SW 1271 (cell line): ENCODE results near the gene IQSEC1.

Experiments used
- DNase-seq, 2 experiments: peaks; one replicate each; lab custom pipeline; 2025; lab: John Stamatoyannopoulos, UW

Gene IQSEC1

GRCh38 chr3:12907296-12907695 is 165.9 kb downstream of the IQSEC1 start:
- no peak for DNase-seq

DNA sequence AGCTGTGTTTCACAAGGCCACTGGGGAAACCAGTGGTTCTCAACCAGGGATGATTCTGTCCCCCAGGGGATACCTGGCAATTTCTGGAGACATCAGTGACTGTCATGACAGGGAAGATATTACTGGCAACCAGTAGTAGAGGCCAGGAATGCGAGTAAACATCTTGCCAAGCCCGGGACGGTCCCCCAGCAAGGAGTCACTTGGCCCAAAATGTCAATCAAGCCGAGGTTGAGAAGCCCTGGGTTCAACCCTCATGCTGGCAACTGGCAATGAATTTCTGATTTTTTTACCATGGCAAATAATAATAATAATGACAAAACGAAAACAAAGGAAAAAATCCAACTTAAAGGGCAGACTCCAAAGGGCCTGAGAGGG is 166.3 kb downstream of the IQSEC1 start:
- DNase-seq, result no peak

GRCh38 chr3:12906141-12906915 is 166.9 kb downstream of the IQSEC1 start:
- no peak for DNase-seq

DNA sequence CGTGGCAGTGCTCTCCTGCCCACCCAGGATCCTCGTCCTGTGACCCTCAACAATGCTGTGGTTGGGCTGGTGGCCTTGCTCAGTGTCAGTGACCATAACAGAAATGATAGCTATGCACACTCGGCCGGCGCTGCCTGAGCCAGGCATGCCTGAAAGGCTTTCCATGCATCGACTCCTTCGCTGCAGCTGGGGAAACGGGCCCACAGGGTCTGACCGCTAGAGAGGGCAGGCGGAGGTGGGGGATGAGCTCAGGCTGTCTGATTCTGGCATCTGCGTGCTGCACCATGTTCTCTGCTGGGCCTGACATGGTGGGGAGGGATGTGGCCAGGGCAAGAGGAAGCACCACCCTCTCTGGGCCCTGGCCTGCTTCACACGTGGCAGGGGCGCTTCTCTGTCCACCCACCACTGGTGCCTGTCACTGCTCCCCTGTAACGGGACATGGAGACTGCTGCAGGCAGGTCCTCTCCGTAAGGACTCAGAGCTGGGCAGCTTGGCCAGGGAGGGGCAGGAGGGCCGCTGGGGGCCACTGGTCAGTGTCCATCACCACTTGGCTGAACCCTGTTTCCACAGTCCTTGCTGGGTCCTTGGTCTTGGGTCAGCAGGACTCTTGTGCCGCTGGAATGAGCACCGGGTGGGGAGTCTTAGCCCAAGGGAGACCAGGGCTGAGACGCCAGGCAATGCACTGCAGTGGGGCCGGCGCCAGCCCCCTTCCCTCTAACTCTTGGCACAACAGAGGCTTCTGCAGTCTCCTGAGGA is 167.7 kb downstream of the IQSEC1 start:
- no peak for DNase-seq

DNA sequence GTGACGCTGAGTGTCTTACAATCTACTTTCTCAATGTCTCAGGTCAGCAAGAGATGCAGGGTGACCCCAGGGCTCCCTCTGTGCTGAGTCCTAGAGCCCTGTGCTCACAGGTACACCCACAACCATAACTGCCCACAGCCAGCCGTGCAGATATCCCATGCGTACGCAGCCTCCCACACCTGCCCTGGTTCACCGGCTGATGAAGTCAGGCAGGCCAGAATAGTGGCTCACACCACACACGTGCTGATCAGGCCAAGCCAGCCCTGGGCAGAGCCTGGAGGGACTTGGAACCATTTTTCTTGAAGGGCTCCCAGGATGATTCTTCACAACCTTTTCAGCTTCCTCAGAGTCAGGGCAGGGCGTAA is 168.3 kb downstream of the IQSEC1 start:
- DNase-seq, result no peak

- DNase-seq, result no peak
Measured at GRCh38 chr3:12903881-12904280, 169.3 kb downstream of the IQSEC1 start.

- no peak for DNase-seq
Measured at GRCh38 chr3:12903000-12903800, 170.0 kb downstream of the IQSEC1 start.

DNA sequence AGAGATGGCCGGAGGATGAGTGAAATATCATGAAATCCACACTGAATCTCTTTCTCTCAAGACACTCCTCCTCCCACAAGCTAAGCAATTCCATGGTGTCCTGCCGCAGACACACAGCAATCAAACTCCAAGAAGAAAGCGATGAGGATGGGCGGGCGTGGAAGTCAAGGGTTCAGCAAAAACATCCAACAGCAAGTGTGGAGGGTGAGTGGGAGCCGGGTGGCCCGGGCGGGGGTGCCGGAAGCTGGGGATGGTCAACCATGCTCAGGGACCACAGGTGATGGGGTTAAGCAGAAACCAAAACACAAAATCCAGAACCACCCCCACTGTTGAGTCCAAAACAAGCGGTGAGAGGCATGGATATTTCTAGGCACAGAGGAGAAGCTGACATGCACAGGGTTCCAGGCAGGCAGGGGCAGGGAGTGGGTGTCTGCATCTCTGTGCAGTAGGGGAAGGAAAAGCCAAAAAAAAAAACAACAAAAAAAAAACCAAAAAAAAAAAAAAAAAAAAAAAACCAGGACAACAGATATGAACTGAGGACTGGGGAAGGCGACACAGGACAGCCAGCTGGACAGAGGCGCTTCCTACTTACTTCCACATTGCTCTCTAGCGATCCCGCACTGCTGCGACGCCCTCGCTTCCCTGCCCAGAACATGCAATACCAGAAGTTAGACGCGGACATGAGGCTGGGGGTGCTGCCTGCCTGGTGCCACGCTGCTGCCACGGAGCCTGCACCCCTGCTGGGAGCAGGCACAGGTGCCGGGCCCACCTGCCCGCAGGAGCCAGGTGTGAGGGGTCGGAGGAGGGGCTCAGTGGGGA is 170.8 kb downstream of the IQSEC1 start:
- DNase-seq, result no peak

- no peak for DNase-seq
Measured at GRCh38 chr3:12901623-12902045, 171.6 kb downstream of the IQSEC1 start.

DNA sequence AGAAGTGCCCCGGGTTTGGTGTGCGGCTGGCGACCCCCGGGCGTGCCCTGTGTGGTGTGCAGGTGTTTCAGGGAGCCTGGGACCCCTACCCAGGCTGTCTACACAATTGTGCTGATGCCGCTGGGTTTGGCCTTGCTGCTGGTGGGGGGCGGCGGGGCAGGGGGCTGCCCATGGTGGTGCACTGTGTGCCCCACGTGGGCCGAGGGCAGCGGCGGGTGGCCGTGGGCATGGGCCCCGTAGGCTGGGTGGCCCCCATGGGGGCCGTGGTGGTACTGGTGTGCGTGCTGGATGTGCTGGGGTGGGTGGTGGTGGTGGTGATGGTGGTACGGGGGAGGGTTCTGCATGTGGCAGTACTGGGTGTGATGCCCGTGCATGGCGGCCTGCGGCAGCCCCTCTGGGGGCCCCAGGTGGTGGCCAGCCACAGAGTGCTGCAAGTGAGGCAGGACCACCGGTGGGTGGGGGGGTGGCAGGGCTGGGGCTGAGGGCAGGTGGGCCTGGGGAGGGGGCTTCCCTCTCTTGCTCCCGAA is 172.3 kb downstream of the IQSEC1 start:
- DNase-seq, result no peak

- DNase-seq, result no peak
Measured at GRCh38 chr3:12898965-12899755, 174.1 kb downstream of the IQSEC1 start.

DNA sequence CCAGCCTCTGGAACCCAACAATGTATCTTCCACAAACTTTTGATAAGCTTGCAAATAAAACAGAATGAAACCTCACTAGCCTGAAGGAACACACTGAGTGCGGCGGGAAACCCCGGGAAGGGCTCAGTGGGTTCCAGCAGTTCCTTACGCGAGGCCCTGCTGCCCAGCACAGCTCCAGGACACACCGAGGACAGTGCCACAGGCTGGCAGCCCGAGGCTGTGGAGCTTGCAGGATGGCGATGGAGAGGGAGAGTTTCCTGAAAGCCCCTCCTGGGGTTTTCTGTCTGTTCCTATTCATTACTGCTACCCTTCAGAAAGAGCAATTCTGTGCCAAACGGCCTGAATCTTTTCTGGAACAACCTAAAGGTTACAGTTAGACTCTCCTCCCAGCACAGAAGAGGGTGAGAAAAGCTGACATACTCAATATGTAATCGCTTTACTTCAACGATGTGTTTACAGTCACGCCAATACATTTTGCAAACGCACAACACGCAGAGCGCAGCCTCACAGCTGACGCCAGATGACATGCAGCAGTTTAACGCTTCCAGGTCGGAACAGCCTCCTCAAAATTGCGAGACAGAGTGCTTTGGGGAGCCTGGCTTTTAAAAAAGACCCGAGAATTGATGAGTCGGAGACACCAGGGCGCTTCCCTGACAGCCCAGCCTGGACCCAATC is 174.8 kb downstream of the IQSEC1 start:
- no peak for DNase-seq

GRCh38 chr3:12897381-12898289 is 175.6 kb downstream of the IQSEC1 start:
- no peak for DNase-seq

GRCh38 chr3:12896063-12896985 is 176.9 kb downstream of the IQSEC1 start:
- no peak for DNase-seq

- DNase-seq, result no peak
Measured at GRCh38 chr3:12895391-12896062, 177.7 kb downstream of the IQSEC1 start.

DNA sequence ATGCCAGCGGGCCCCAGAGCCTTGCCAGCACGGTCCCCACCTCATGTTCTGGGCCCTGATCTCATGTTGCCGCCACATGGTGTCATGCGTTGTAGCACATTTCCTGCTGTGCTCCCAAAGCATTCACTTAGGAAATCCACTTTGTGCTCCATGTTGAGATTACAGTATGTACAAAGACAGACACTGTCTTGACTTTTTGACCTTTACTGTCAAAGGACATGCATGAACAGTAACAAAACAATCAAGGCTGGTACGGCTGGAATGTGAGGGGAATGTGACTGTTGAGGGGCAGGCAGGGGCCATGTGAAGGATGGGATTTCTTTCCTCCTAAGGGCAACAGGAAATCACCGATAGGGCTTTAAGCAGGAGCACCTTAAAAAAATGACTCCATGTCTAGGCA is 178.6 kb downstream of the IQSEC1 start:
- no peak for DNase-seq

DNA sequence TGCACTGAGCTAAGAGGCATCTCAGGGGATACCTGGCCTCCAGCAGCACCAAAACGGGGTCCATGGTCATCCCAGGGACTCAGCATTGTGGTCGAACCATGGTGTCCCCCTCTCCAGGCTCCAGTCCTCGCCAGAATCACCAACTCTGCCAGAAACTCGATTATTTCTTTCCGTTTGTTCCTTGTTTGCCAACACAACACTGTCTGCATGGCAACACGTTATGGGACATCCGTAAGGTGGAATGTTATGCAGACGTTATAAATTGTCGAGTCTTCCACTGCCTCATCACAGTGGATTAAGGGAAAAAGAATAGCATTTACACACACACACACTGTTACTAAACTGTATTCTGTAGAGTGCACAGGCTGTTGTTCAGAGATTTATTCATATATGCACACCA is 179.4 kb downstream of the IQSEC1 start:
- DNase-seq, result no peak
